Pancreas (tissue), 10 donors: ENCODE results near the gene SBF2. TPM values are rescaled to one million over a fixed set of nuclear protein-coding genes. Genes with fewer than 3 reads are reported as not detected.

ENCODE experiments used
- ATAC-seq, 4 donors: fragments of 200-7000 bp; cut with Tn5 transposase; one replicate each; pipeline versions ENCODE4 v1.8.0 to v1.9.1; 2020; ENCODE audit warnings: mild to moderate bottlenecking in 4 of 4, moderate library complexity in 4 of 4
- DNase-seq, 6 donors: peaks; one replicate each; pipeline ENCODE4 v3.0.0-alpha.2; 2020
- FAIRE-seq: peaks from 2 replicates; lab custom pipeline; 2012; peaks lifted over from hg19 to GRCh38; lab: Jason Lieb, UNC
- H3K27ac ChIP-seq, 4 donors: fragments of 200-600 bp; sonication (generic); 1 replicate in 3 of 4; 2 replicates in 1 of 4; pipeline versions ENCODE4 v1.5.0 to v1.8.0; 2020
- H3K27me3 ChIP-seq, 4 donors: fragments of 200-600 bp; one replicate each; pipeline ENCODE4 v1.8.0; 2021
- H3K36me3 ChIP-seq, 3 donors: fragments of 200-600 bp; sonication (generic) in 1 of 3; one replicate each; pipeline versions ENCODE4 v1.5.0 to v1.8.0; 2020 to 2021
- H3K4me1 ChIP-seq, 3 donors: fragments of 200-600 bp; one replicate each; pipeline ENCODE4 v1.8.0; 2021
- H3K4me3 ChIP-seq, 4 donors: fragments of 200-600 bp; sonication (generic) in 2 of 4; one replicate each; pipeline versions ENCODE4 v1.5.0 to v1.8.0; 2020 to 2021
- H3K9me3 ChIP-seq, 4 donors: fragments of 200-600 bp; one replicate each; pipeline ENCODE4 v1.8.0; 2021
- WGBS, 2 donors: extraction: QIAGEN DNeasy Blood & Tissue Kit; methylation state at CpG; one replicate each; pipeline ENCODE4 v1.1.7; 2013; 5-methylcytosine and 5-hydroxymethylcytosine counted together
- intact Hi-C, 3 donors: fragments of 100-400 bp; cut with DNase I; formaldehyde crosslinking; loops; one replicate each; pipeline versions ENCODE4 v1.11.1 to v1.14.2; 2022
- polyA plus RNA-seq, 2 donors: library from polyadenylated mRNA; stranded (reverse); fragments of 200-250 nt; gene quantifications; one replicate each; pipeline ENCODE4 v1.2.3, GENCODE V29; 2013
- total RNA-seq, 6 donors: library from RNA; stranded (reverse); fragmentation: NEBNext Ultra II Directional in 4 of 6; extraction: Animal tissue kit (Norgen Biotek cat#: 25700) in 4 of 6; gene quantifications; one replicate each; pipeline versions ENCODE4 v1.2.1 to v1.2.4, GENCODE V29; 2021 to 2023
- TF ChIP-seq, protein P1 (sequence below), 4 donors: fragments of 200-600 bp; sonication (generic) in 3 of 4; IDR thresholded peaks; one replicate each; pipeline versions ENCODE4 v1.5.0 to v1.8.0; 2021; ENCODE audit warnings: antibody characterized with exemption in 4 of 4
- donor health status: healthy with polysubstance abuse.
- donor health status: DM: no; HTN: no; CAD: no; lungs with moderate emphysema.
- donor health status: DM: no; HTN: no; CAD: no.
- donor health status: control.
- donor health status: control.
- donor health status: Bipolar disorder and iron deficiency.
- donor health status: DM: yes; HTN: yes; CAD: no.
- donor health status: DM: no; HTN: no; CAD: no.
- donor health status: DM: no; HTN: no; CAD: no.
- donor health status: DM: yes; HTN: yes; CAD: no.

Gene SBF2
- total and polyA plus RNA-seq, 8 donors, result 4.6 to 21.8 (median 10.3) TPM

DNA sequence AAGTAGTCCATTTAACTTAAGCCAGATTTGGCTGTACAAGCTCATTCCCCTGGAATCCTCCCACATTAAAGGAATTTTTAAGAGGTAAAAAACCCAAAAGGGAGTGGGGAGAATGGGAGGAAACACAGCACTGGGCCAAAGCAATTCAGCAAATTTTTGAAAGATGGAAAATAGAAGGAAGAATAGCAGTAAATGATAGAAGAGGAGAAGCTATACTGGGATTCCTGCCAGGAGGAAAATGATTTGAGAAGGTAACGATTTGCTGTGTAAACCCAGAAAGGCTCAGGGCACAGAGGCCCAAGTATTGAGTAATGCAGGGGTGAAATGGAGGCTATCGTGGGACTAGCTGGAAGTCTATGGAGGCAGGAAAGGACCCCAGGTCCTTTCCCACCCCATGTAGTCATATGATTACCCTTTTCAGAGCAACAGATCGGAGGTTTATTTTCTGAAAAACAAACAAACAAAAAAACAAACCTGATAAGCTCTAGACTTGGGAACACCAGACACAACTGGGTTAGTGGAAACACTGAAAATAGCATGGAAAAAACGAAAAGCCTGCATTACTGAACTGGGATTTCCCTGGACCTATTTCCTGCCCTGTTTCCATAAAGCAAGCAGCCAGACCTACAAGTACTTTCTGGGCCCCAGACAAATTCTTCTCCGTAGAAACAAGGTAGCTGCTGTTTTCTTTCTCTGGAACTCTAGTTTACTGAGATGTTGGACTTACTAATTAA lies 490.2 kb downstream of the SBF2 start:
- no peak for FAIRE-seq
- intact Hi-C loops, result no loop called here
- H3K4me1 ChIP-seq, result peaks cover 0 to 6% (median 0%) of the 10 kb centered on the region in 3 donors
- TF ChIP-seq, protein P1, sequence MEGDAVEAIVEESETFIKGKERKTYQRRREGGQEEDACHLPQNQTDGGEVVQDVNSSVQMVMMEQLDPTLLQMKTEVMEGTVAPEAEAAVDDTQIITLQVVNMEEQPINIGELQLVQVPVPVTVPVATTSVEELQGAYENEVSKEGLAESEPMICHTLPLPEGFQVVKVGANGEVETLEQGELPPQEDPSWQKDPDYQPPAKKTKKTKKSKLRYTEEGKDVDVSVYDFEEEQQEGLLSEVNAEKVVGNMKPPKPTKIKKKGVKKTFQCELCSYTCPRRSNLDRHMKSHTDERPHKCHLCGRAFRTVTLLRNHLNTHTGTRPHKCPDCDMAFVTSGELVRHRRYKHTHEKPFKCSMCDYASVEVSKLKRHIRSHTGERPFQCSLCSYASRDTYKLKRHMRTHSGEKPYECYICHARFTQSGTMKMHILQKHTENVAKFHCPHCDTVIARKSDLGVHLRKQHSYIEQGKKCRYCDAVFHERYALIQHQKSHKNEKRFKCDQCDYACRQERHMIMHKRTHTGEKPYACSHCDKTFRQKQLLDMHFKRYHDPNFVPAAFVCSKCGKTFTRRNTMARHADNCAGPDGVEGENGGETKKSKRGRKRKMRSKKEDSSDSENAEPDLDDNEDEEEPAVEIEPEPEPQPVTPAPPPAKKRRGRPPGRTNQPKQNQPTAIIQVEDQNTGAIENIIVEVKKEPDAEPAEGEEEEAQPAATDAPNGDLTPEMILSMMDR (IDR thresholded peaks at IDR 0.05), result no peak
- peaks cover 0 to 9% (median 0%) of the 10 kb centered on the region in 3 donors for H3K36me3 ChIP-seq
- no peak overlapping the region for H3K27ac ChIP-seq
- no peaks in the 10 kb centered on the region for H3K9me3 ChIP-seq
- no peak for ATAC-seq
- DNase-seq, result no peak
- H3K27me3 ChIP-seq, result no peaks in the 10 kb centered on the region
- H3K4me3 ChIP-seq, result no peak overlapping the region
- WGBS, 2 donors, result 73 to 74% methylated on average over 5 of the region's 5 CpGs

DNA sequence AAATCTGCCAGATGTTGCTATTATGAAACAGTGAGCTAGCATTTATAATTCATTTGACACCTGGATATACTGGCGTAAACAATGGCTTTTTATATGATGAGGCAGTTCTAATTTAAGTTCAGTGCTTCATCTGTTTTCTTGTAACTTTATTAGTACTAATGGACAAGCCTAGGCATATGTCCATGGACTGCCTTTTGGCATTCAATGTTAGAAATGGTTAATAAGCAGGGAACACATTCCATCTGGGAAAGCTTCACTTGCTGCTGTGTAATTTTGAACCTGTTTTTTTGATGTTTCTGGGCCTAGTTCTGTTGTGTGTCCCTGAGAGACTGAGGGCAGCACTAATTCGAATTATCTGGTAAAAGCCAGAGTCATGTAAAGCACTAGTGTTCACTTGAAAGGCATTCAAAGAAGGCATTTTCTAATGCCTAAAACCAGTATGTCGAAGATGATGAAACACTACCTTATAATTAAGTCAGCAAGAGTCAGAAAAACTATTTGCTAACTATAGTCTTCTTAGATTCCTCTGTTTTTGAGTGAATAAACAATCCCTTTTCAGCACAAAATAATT lies 491.6 kb downstream of the SBF2 start:
- no peak for ATAC-seq
- peaks cover 0 to 6% (median 0%) of the 10 kb centered on the region in 3 donors for H3K4me1 ChIP-seq
- TF ChIP-seq, protein P1 (IDR thresholded peaks at IDR 0.05), result no peak
- no peaks in the 10 kb centered on the region for H3K36me3 ChIP-seq
- no peaks in the 10 kb centered on the region for H3K9me3 ChIP-seq
- intact Hi-C loops, result no loop called here
- no peak for DNase-seq
- FAIRE-seq, result peak; percentile 67
- H3K27ac ChIP-seq, result no peak overlapping the region
- 65 to 80% methylated on average over 3 of the region's 3 CpGs for WGBS, 2 donors
- H3K4me3 ChIP-seq, result no peak overlapping the region
- H3K27me3 ChIP-seq, result no peaks in the 10 kb centered on the region

DNA sequence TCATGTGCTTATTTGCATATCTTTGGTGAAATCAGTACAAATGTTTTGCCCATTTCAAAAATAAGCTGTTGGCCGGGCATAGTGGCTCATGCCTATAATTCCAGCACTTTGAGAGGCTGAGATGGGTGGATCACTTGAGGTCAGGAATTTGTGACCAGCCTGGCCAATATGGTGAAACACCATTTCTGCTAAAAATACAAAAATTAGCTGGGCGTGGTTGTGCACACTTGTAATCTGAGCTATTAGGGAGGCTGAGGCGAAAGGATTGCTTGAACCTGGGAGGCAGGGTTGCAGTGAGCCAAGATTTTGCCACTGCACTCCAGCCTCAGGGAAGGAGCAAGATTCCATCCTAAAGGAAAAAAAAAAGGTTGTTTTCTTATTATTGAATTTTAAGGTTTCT lies 494.1 kb downstream of the SBF2 start:
- 96 to 98% methylated on average over 3 of the region's 3 CpGs for WGBS, 2 donors
- no peaks in the 10 kb centered on the region for H3K9me3 ChIP-seq
- H3K27me3 ChIP-seq, result no peaks in the 10 kb centered on the region
- no peak overlapping the region for H3K4me3 ChIP-seq
- DNase-seq (no peak), ATAC-seq (no peak), FAIRE-seq (no peak)
- H3K4me1 ChIP-seq, result peaks cover 0 to 6% (median 0%) of the 10 kb centered on the region in 3 donors
- no peak overlapping the region for H3K27ac ChIP-seq
- H3K36me3 ChIP-seq, result no peaks in the 10 kb centered on the region
- intact Hi-C loops, result no loop called here
- TF ChIP-seq, protein P1 (IDR thresholded peaks at IDR 0.05), result no peak

DNA sequence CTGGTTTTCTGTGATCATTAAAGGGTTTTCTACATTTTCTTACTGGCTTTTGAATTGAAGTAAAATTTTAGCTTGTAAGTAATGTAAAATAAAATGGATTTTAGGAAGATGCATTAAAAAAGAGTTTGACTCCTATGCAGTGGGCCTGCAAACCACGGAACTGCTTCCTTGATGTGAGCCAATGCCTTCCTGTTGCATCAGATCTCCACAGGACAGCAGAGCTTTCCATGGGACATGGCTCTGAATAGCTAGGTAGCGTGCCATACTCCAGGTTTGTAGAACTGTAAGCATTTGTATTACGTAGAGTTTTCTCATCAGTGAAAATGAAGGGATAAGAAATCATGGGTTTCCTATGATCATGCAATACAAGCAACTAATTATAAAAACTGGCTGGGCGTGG lies 496.7 kb downstream of the SBF2 start:
- FAIRE-seq, result no peak
- TF ChIP-seq, protein P1 (IDR thresholded peaks at IDR 0.05), result no peak
- DNase-seq, result no peak
- 95 to 97% methylated on average over 4 of the region's 4 CpGs for WGBS, 2 donors
- Histone ChIP-seq H3K4me3 (no peak overlapping the region), H3K36me3 (no peaks in the 10 kb centered on the region), H3K27ac (no peak overlapping the region), H3K4me1 (peaks cover 0 to 4% (median 0%) of the 10 kb centered on the region in 3 donors), H3K27me3 (no peaks in the 10 kb centered on the region), H3K9me3 (no peaks in the 10 kb centered on the region)
- intact Hi-C loops, result no loop called here
- ATAC-seq, result no peak

DNA sequence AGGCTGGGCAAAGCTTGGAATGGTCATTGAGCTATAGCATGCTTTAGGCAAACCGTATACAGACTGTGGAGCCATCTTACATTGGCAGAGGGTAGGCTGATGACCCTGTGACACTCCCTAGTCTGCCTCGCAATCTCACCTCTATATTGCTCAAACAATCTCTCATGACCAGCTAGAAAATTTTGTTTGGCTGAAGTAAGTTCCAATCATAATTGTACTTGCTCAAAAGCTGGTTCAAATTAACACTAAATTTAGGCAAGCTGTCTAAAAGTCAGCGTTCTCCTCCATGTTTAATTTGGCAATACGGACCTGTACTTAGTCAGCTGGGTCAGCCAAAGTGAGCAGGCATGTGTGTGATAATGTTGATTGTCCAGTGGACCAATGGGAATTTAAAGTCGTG lies 497.2 kb downstream of the SBF2 start:
- ATAC-seq (no peak), FAIRE-seq (no peak), DNase-seq (no peak)
- H3K27ac ChIP-seq, result no peak overlapping the region
- 82 to 87% methylated on average over 5 of the region's 5 CpGs for WGBS, 2 donors
- H3K4me3 ChIP-seq, result no peak overlapping the region
- intact Hi-C loops, result no loop called here
- no peaks in the 10 kb centered on the region for H3K36me3 ChIP-seq
- no peaks in the 10 kb centered on the region for H3K27me3 ChIP-seq
- TF ChIP-seq, protein P1 (IDR thresholded peaks at IDR 0.05), result no peak
- no peaks in the 10 kb centered on the region for H3K9me3 ChIP-seq
- peaks cover 0 to under 1% (median 0%) of the 10 kb centered on the region in 3 donors for H3K4me1 ChIP-seq
